GM18520 (cell line): ENCODE measurements around the gene PDLIM7.
A peak's percentile ranks its signal among the peaks of the same experiment; 100 is the strongest.
"Not testable (repeated sequence)": the region's sequence is repeated elsewhere in the genome, so short reads cannot be mapped to it uniquely, and the experiment has no call there.

Experiments
- ATAC-seq: cut with Tn5 transposase; IDR thresholded peaks from one replicate; pipeline ENCODE4 v1.9.1; 2021; ENCODE audit not compliant: unreplicated experiment

The PDLIM7 gene, protein sequence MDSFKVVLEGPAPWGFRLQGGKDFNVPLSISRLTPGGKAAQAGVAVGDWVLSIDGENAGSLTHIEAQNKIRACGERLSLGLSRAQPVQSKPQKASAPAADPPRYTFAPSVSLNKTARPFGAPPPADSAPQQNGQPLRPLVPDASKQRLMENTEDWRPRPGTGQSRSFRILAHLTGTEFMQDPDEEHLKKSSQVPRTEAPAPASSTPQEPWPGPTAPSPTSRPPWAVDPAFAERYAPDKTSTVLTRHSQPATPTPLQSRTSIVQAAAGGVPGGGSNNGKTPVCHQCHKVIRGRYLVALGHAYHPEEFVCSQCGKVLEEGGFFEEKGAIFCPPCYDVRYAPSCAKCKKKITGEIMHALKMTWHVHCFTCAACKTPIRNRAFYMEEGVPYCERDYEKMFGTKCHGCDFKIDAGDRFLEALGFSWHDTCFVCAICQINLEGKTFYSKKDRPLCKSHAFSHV

DNA sequence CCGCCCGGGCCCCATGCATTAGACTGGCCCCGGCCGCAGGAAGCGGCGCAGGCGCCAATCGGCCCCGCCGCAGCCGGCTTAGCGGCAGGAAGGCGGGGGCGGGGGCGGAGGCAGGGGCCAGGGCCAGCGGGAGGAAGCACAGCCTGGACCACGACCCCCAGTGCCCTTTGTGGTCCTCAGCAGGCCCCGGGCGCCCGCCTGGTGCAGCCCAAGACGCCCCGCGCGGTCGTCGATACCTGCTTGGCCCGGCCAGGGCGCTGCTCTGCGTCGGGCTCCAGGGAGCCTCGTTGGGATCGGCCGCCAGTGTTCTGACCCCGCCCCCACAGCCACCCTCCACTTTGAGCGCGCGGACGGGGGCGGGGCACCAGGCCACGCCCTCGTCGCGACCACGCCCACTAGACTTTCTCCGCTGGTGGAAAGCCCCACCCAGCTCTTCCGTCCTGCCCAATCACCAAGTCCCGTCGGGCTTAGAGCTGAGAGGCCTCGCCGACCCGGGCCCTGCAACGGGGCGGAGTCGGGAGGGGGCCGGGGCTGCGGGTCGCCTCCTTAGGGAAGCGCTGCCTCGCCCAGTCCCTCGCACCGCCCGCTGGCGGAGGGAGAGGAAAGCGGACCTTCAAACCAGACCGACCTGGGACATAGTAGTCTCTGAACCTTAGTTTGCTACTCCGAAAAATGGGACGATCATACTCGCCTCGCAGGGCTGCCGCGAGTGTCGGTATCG lies at the start of gene PDLIM7:
PDLIM7 (minus strand) TSS at position 313 of the 721 bp plus-strand sequence. CDS start 1,092 bp downstream, outside the sequence.
- ATAC-seq, result peak; percentile 77

DNA sequence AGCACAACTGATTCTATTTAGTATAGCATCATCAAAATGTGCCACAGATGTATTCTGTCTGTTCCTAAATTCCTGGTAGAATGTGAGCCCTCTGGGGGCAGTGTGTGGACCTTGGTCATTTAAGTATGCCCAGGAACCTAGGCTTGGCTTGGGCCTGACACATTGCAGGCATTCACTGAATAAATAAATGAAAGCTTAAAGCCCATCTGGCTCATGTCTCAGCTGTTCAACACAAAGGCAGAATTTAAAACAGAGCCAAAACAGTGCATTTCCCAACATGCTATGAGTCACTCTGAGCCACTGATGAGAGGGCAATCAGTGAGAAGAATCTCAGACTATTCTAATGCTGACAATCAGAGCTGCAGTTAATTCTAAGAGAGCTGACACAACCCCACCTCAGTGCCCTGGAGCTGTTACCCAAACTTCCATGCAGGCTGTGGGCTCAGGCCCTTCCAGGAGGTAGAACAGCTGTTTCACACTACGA lies 48.9 kb upstream of the PDLIM7 start:
- no peak for ATAC-seq

DNA sequence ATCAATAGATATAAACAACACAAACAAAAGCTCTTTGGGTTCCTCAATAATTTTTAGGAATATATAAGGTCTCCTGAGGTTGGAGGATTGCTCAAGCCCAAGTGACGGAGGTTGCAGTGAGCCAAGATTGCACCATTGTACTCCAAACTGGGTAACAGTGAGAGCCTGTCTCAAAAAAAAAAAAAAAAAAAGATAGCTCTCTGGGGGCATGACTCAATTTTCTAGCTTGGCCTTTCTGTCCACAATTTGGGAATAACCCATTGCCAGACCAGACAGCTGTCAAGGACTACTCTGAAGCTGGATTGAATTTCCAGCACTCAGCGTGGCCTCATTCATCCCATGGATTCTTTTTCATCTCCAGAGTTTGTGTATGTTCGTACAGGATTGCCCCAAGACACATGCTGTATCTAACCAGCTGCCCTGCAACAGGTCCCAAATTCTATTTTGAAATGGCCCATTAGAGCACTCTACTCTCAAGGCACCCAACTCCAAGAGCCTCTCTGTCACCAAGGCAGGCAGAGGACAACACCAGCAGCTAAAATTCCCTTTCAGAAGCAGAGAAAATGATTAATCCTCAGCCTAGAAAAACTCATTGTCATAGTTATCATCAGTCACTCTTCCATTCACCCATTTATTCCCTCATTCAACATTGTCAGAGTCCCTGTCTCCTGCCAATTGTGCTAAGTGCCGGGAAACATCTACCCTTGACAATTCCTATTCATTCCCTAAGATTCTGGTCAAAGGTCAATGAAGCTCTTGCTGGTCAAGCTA lies 48.3 kb upstream of the PDLIM7 start:
- no peak for ATAC-seq

DNA sequence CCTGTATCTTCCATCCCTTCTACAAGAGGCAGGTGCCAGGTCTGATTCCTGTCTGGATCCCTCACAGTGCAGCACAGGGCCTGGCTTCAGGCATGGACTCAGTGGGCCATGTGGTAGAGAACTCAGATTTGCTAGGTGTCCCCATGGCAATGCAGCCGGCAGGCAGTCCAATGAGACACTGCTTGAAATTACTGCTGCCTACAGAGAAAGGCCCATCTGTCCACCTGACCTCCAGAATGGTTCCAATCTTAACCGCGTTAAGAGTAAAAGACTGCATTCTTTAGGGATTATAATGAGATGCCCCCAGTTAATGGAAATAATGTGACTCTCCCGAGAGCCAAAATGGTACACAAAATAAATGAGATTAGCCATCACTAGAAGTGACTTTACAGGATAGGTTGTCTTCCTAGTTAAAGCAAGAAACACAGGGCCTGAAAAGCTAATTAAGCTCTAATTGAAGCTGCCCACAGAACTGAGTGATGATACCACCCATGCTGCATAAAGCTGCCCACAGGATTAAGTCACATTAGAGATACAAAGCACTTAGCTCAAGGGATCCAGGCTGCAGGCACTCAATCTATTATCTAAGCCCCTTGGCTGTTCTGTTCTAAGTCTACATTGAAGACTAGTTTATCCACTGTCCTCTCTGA lies 45.5 kb upstream of the PDLIM7 start:
- no peak for ATAC-seq

DNA sequence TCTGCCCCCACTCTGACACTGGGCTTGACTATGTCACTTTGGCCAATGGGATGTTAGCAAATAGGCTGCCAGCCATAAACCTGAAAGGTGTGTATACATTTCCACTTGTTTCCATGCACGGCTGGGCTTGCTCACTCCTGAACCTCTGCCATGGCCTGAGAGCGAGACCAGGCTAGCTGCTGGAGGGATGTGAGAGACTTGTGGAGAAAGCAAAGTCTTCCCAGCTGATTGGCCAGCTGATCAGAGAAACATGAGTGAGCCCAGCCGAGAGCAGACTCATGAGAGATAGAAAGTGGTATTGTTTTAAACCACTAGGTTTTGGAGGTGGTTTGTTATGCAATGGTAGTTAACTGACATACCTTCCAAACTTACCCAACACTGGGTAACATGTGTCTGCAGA lies 43.0 kb upstream of the PDLIM7 start:
- ATAC-seq, result no peak

DNA sequence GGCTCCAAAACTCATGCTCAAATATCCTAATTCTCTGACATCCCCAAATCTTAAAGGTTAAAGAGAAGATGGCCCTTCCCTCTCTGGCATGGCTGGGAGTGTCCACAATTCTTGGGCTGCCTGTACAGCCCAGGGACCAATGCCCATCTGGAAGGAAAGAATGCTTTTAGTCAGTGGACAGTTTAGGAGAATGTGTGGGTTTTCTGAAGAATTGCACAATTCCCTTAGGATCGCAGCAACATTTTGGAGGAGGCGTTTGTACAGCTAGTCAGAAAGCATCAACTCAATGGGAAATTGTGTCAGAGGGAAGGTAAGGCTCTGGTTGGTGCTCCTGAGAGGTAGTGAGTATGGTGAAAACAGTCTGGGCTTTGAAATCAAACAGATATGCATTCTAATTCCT lies 42.0 kb upstream of the PDLIM7 start:
- no peak for ATAC-seq

DNA sequence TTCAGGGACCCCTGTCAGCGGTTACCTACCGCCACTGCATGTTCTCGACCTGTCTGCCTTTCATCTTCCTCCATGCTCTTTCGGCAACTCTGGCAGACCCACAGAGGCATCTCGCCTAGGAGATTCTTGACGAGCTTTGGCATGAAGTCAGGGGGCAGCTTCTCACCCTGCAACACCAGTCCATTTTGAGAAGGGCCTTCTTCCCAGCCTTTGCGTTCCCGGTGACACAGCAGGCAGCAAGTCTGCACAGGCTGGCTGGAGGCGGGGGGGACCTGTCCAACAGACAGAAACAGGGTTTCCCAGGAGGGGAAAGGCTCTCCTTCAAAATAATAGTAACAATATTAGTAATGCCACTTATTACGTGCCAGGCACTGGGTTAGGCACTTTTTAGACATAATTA lies 41.5 kb upstream of the PDLIM7 start:
- ATAC-seq, result no peak

DNA sequence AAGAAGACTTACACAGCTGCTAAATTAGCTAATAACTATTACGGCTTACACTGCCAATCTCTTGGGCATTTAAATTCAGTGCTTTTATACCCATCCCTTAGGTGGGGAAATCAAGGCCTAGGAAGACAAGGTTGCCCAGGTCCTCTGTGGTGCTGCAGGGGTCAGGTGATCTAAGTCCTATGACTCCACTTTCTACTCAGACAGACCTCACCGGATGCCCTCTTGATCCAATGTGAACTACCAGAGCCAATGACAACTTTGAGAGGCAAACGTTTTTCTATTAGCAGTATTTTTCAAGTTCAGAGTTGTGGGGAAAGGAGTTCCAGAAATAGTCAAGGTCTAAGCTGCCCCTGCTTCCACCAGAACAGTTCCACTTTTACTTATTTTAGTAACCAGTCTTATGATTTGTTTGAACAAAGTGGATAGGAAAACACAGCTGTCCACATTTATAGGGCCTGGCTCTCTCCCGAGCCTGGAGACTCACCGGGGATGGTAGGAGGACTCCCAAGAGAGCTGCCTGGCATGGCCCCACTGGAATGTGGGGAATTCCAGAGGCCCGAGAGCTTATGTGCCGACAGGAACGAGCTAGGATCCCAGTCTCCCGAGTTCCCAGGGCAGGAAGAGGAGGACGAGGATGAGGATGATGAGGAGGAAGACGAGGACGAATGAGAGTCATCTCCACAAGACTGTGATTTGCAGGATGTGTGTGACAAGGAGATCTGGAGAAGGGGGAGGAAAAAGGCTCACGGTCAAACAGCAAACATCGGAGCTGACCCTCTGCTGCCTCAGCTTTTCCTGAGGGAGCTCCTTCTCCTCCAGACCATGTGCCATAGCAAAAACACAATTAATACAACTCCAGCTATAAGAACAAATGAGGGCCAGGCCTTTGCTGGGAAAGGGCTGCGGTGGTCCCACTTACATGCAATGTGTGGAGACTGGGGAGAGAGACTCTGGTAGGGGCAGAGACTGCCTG lies 40.3 kb upstream of the PDLIM7 start:
- no peak for ATAC-seq

DNA sequence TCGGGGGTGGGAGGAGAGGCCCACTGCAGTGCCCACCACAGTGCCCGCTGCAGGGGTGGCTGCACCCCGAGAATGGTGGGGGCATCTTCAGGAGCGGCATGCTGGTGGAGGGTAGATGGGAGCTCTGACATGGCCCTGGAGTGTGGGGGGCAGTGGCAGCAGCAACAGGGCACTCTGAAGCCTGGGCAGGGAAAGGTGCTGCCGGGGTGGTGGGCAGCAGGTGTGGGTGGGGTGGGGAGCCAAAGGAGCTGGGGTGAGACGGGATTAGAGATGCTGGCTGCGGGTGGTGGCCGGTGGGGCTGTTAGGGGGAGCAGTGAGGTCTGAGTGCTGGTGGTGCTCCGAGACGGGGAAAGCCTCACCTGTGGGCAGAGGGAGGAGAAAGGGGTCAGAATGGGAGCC lies 39.0 kb upstream of the PDLIM7 start:
- no peak for ATAC-seq

DNA sequence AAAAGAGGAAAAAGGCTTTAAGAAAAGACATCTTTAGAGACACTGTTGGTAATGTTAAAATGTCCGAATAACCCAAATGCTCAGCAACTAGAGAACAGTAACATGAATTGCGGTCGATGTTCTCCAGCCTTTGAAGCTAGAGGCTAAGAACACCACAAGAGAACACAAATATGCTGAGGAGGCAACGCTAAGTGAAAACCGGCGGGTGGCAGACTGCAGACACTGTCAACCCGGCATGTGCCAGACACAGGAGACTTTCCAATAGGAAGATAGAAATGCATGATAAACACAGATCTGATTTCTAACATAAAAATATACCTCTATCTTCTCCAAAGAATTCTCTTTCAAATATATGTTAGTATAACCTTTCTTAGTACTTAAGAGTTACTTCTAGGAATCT lies 37.7 kb upstream of the PDLIM7 start:
- ATAC-seq, result no peak

DNA sequence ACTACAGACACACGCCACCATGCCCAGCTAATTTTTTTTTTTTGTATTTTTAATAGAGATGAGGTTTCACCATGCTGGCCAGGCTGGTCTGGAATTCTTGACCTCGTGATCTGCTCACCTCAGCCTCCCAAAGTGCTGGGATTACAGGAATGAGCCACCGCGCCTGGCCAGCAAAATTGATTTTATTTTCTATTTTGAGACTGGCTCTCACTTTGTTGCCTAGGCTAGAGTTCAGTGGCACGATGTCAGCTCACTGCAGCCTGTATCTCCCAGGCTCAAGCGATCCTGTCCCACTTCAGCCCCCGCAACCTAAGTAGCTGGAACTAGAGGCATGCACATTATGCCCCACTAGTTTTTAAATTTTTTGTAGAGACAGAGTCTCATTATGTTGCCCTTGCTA lies 37.0 kb upstream of the PDLIM7 start:
- ATAC-seq, result not testable (repeated sequence)

DNA sequence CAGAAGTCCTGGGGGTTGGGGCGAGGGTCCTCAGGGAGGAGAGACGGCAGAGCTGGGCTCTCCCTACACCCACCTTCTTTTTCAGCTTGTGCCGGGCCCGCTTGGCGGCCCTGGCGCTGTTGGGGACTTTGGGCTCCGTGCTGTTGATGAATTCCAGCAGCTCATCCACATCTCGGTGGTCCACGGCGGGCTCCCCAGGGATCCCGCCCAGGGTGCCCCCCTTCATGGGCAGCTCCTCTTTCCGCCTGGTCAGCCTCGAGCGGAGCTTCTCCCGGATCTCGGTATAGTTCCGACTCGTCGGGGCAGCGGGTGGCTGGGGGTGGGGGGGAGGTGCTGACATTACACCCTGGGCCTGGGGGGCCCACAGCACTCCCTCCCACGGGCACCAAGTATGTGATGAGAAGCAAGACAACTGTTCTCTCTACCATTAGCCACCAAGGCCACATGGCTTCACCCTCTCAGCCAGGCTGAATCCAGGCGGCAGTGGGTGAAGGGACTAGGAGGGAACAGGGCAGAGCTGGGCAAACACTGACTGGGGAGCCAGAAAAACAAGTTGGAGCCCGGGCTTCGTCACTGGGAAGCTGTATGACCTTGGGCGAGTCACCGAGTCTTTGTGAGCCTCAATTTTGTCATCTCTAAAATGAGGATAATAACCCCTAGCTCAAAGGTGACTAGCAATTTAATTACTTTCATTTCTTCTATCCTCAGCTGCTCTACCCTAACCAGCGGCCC lies 34.0 kb upstream of the PDLIM7 start:
- no peak for ATAC-seq

DNA sequence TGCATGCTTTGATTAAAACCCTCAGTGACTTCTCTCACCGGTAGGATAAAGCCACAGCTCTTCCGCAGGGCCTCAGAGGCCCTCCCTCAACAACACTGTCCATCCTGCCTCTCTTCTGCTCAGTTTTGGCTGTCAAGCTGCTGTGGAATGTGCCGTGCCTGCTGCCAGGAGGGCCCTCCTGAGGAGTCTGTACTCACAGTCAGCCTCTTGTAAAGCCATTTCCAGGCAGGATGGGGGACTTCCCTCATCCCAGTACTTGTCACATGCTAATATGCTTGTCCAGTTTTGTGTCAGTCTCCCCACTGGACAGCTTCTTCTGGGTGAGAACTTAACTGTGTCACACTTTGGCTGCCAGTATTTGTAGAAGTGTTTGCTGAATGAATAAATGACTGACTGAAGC lies 33.2 kb upstream of the PDLIM7 start:
- no peak for ATAC-seq

DNA sequence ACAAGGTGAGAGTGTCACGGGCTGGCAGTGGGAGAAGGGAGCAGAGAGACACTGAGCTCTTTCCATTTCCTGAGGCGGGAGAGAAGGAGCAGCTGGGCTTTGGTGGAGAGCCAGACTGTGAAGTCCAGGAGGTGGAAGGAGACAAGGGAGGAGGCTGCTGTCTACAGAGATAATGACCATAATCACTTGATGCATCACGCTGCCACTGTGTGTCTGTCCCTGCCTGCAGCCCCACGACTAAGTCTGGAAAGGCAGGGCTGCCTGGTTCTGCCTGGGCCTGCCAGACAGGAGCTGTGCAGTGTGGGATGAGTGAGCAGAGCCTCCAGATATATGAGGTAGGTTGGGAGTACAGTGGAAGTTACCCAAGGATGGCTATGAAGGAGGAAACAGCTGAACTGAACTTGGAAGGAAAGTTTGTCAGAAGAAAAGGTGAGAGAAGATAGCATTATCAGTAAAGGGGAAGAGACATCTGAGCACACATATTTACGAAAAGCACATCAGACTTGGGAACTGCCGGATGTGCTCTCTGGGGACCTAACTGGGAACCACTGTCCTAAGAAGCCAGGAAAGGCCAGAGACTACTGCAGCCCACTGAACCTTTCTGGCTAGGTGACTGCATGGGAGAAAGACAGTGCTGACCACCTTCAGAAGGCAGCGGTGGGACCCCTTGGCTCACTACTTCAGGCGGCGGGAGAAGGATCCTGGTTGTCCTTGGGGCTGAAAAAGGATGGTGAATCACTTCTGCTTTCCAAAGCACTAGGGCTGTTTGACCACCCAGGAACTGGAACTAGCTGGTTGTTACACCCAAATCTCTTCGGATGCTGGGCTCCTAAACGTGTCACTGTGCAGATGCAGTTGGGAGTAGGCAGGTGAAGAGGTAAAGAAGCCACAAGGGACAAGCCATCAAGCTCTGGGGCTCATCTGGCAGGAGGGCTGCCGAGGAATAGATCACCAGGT lies 32.1 kb upstream of the PDLIM7 start:
- ATAC-seq, result no peak

DNA sequence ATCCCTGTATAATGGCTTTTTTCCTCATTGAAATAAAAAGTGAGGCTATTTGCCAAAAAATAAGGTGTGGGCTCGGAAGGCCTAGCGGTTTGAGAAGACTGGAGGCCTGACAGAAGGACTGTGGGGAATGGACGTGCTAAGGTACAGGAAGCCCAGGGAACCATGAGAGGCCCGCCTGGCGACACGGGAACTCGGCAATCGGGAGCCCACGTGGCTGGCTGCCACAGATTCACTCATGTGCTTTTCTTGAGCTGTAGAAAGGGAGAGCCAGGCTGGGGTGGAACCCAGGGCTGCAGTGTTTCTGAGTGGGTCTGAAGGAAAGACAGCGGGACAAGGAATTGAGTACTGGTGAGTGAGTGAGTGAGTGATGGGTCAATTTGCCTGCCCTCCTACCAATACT lies 31.2 kb upstream of the PDLIM7 start:
- ATAC-seq, result no peak

DNA sequence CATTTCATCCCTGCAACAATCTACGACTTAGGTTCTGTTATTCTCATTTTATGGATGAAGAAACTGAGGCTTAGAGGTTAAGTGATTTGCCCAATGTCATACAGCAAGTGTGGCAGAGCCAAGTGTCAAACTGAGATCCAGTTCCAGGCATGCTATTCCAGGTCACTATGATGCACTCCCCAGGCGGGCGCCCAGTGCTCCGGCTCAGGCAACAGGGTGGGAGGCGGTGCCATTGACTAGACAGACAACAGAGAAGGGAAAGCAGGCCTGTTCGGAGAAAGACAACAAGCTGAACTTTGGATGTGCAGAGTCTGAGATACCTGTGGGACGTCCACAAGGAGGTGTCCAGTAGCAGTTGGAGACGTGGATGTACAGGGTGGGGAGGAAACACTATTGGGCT lies 30.2 kb upstream of the PDLIM7 start:
- ATAC-seq, result no peak

DNA sequence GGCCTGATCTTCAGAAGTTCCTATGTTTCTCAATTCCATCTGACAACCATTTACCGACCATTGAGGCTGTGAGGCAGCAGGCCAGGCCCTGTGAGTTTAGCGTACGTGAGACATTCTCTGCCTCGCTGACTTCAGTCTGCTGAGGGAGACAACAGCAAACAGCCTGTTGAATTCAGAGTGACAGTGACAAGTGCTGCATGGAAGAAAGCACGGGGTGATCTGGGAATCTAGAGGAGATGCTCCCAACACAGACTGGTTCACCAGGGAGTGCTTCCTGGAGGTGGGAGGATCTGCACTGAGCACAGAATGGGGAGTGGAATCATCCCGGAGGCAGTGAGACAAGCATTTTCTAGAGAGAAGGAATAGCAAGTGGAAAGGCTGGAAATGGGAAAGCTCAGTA lies 29.4 kb upstream of the PDLIM7 start:
- ATAC-seq, result no peak

DNA sequence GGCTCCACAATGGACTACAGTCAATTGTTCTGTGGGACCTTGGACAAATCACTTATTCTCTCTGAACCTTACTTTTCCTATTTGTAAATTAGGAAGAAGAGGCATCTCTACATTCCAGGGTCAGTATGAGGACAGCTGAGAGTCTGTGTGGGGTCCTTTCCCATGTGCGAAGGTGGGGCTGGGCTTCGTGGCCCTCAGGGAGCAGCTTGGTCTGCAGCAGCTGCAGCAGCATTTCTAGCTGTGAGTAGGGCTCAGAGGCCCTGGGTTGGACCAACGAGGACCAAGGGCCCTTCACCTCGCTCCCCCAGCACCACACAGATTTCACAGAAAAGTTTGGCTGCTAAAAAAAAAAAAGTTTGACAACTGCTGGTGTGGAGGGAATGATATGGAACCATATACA lies 28.8 kb upstream of the PDLIM7 start:
- no peak for ATAC-seq
